Measurements from ENCODE around the gene TK1. TPM values are rescaled to one million over a fixed set of nuclear protein-coding genes. Genes with fewer than 3 reads are reported as not detected.

Gene TK1
- total RNA-seq, 2 experiments from 2014 or later: 175 to 179 TPM

- Mint-ChIP-seq H3K27me3 (no peaks in the 10 kb centered on the region), H3K9me3 (no peaks in the 10 kb centered on the region), H3K4me1 (ENCODE audit: low read depth) (peaks cover 38% of the 10 kb centered on the region), H3K4me3 (peak within 1 kb of the TSS; percentile 78), H3K36me3 (ENCODE audit: low read depth) (peaks cover 48% of the 10 kb centered on the region), H3K27ac (peak within 1 kb of the TSS; percentile 97)
- DNase-seq (peak; percentile 90), ATAC-seq (peak; percentile 22)
- TF ChIP-seq, protein P1, sequence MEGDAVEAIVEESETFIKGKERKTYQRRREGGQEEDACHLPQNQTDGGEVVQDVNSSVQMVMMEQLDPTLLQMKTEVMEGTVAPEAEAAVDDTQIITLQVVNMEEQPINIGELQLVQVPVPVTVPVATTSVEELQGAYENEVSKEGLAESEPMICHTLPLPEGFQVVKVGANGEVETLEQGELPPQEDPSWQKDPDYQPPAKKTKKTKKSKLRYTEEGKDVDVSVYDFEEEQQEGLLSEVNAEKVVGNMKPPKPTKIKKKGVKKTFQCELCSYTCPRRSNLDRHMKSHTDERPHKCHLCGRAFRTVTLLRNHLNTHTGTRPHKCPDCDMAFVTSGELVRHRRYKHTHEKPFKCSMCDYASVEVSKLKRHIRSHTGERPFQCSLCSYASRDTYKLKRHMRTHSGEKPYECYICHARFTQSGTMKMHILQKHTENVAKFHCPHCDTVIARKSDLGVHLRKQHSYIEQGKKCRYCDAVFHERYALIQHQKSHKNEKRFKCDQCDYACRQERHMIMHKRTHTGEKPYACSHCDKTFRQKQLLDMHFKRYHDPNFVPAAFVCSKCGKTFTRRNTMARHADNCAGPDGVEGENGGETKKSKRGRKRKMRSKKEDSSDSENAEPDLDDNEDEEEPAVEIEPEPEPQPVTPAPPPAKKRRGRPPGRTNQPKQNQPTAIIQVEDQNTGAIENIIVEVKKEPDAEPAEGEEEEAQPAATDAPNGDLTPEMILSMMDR (IDR thresholded peaks at IDR 0.05): no peak
- CTCF ChIA-PET: interaction anchor here (0.7 to 7.9 kb wide), 4 partner anchors 7 to 123 kb away, joined by 4 to 83 read pairs (median 15); no protein-coding TSS in a partner anchor
- intact Hi-C loops (cut with micrococcal nuclease): no loop called here
- POLR2A ChIA-PET: interaction anchor here (0.6 to 19.2 kb wide), 9 partner anchors 2 to 123 kb away, joined by 3 to 335 read pairs (median 3); partner anchors contain the start of genes C17orf99, TMC6 and TMC8
These were observed 58.1 kb downstream of the TK1 start, which contains the start of gene TMC6 for GRCh38 chr17:78128551-78129350. Gene TMC6 (minus strand): TSS chr17:78128755. CDS start chr17:78126832, 1,923 bp downstream.

DNA sequence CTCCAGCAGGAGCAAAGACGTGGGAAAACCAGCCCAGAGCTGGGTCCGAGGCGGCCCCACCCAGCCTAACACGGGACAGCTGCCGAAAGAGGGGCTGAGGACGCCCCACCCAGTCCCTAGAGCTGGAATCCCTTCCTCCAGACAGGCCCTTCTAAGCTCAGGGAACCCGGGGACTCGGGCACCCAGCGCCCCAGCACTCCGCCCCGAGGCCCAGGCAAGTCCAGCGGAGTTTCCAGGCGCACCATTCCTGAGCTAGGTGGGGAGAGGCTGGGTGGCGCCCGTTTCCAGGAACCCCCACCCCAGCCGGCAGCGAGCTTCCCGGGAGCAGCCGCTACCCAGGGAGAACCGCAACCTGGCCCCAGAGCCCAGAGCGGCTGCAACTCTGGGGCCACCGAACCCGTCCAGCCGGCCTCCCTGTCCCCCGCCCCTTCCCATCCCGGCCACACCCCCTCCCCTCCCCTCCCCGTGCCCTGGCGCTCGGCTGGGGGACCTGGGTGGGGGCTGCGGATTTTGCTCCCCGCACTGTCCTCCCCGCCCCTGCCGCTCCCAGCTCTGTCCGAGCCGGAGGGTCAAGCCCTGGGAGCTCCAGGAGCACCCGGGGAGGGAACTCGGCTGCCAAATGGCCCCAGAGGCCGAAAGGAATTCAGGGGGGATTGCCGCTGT lies 58.8 kb downstream of the TK1 start:
- DNase-seq (no peak), ATAC-seq (no peak)
- TF ChIP-seq, protein P1 (IDR thresholded peaks at IDR 0.05): no peak
- Mint-ChIP-seq H3K4me1 (ENCODE audit: low read depth) (peaks cover 41% of the 10 kb centered on the region), H3K36me3 (ENCODE audit: low read depth) (peaks cover 46% of the 10 kb centered on the region), H3K27me3 (no peaks in the 10 kb centered on the region), H3K27ac (peak overlapping the region; percentile 91), H3K9me3 (no peaks in the 10 kb centered on the region), H3K4me3 (peak overlapping the region; percentile 78)
- ChIA-PET CTCF (interaction anchor here (0.7 to 7.9 kb wide), 5 partner anchors 8 to 43 kb away, joined by 4 to 83 read pairs (median 6); no protein-coding TSS in a partner anchor), POLR2A (interaction anchor here (0.6 to 18.6 kb wide), 8 partner anchors 8 to 66 kb away, joined by 3 to 335 read pairs (median 3); partner anchors contain the start of genes C17orf99, TK1 and TMC8)
- intact Hi-C loops (cut with micrococcal nuclease): no loop called here

DNA sequence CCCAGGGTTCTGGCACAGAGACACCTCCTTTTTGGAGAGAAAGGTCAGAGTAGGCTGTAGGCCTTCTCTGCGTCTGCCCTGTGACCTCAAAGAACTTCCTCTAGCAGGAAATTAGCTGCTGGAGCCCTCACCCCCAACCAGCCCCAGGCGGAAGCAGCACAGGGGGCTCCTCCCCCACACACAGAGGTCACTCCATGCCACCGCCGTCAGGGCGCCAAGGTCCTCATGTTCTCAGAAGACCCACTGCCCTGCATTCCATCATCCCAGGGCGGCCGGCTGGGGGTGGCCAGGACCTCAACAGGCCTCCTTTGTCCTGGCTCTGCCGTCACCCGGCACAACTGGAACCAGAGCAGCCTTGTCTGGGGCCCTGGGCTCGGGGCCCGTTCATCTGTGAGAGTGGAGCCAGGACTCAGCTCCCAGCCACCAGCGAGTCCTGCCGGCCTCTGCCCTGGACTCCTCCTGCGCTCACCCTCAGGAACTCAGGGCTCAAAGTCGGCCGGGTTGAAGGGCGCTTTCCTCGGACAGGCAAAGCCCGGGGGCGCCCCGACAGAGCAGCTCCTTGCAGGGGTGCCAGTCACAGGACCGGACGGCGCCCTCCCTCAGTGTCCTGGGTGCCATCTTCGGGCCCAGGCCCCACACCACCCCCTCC lies 59.5 kb downstream of the TK1 start:
- Mint-ChIP-seq H3K4me3 (peak overlapping the region; percentile 78), H3K4me1 (ENCODE audit: low read depth) (peaks cover 43% of the 10 kb centered on the region), H3K27me3 (no peaks in the 10 kb centered on the region), H3K9me3 (no peaks in the 10 kb centered on the region), H3K36me3 (ENCODE audit: low read depth) (peaks cover 47% of the 10 kb centered on the region), H3K27ac (peak overlapping the region; percentile 91)
- intact Hi-C loops (cut with micrococcal nuclease): no loop called here
- ChIA-PET CTCF (interaction anchor here (0.9 to 7.9 kb wide), 6 partner anchors 9 to 49 kb away, joined by 3 to 83 read pairs (median 6); no protein-coding TSS in a partner anchor), POLR2A (interaction anchor here (0.6 to 18.6 kb wide), 8 partner anchors 8 to 67 kb away, joined by 3 to 335 read pairs (median 3); partner anchors contain the start of genes C17orf99, TK1 and TMC8)
- TF ChIP-seq, protein P1 (IDR thresholded peaks at IDR 0.05): no peak
- DNase-seq (peak; percentile 85), ATAC-seq (peak; percentile 41)

GRCh38 chr17:78126895-78127238 lies 60.0 kb downstream of the TK1 start:
- peak overlapping the region; percentile 78 for H3K4me3 Mint-ChIP-seq
- H3K27me3 Mint-ChIP-seq: no peaks in the 10 kb centered on the region
- ATAC-seq: no peak
- CTCF ChIA-PET: interaction anchor here (0.9 to 7.9 kb wide), 8 partner anchors 9 to 124 kb away, joined by 3 to 83 read pairs (median 5); no protein-coding TSS in a partner anchor
- peaks cover 50% of the 10 kb centered on the region for H3K36me3 Mint-ChIP-seq (ENCODE audit: low read depth)
- intact Hi-C loops (cut with micrococcal nuclease): no loop called here
- peak overlapping the region; percentile 91 for H3K27ac Mint-ChIP-seq
- POLR2A ChIA-PET: interaction anchor here (1.4 to 18.6 kb wide), 3 partner anchors 12 to 43 kb away, joined by 3 to 335 read pairs (median 56); partner anchors contain the start of genes C17orf99 and TMC8
- peaks cover 48% of the 10 kb centered on the region for H3K4me1 Mint-ChIP-seq (ENCODE audit: low read depth)
- H3K9me3 Mint-ChIP-seq: no peaks in the 10 kb centered on the region
- DNase-seq: no peak
- TF ChIP-seq, protein P1 (IDR thresholded peaks at IDR 0.05): no peak

Data from activated CD8-positive, alpha-beta T cell treated with anti-CD3 and anti-CD28 coated beads for 36 hours (primary cell).